Testis (tissue), 3 donors: ENCODE results near the gene SPINT1. TPM values are rescaled to one million over a fixed set of nuclear protein-coding genes. Genes with fewer than 3 reads are reported as not detected.

Experiments
- DNase-seq: peaks from one replicate; pipeline ENCODE4 v3.0.0-alpha.2; 2019
- H3K27ac ChIP-seq, 2 donors: fragments of 200-600 bp; sonication (generic); one replicate each; pipeline ENCODE4 v1.5.1; 2019
- H3K27me3 ChIP-seq: fragments of 200-600 bp; sonication (generic); one replicate; pipeline ENCODE4 v1.5.1; 2019
- H3K36me3 ChIP-seq: fragments of 200-600 bp; sonication (generic); one replicate; pipeline ENCODE4 v1.5.1; 2017; ENCODE audit warnings: low read depth; ENCODE audit errors: missing control alignments
- H3K4me1 ChIP-seq: fragments of 200-600 bp; sonication (generic); one replicate; pipeline ENCODE4 v1.5.1; 2019
- H3K4me3 ChIP-seq, 2 donors: fragments of 200-600 bp; sonication (generic); one replicate each; pipeline ENCODE4 v1.5.1; 2017 to 2019
- H3K9me3 ChIP-seq: fragments of 200-600 bp; sonication (generic); one replicate; pipeline ENCODE4 v1.5.1; 2017
- CTCF ChIP-seq, 3 experiments: fragments of 450-650 bp in 2 of 3; fragments of 200-600 bp in 1 of 3; sonication (generic) in 1 of 3; IDR thresholded peaks; one replicate each; pipeline ENCODE4 v1.5.1; 2016 to 2019; ENCODE audit warnings: antibody characterized with exemption in 3 of 3, mild to moderate bottlenecking in 2 of 3, moderate library complexity in 1 of 3
- POLR2A ChIP-seq: fragments of 450-650 bp; IDR thresholded peaks from one replicate; pipeline ENCODE4 v1.6.1; 2017; ENCODE audit warnings: antibody characterized with exemption, mild to moderate bottlenecking, moderate library complexity
- whole genome bisulfite sequencing, 2 donors: methylation state at CpG; one replicate each; pipeline ENCODE4 v1.1.5; 2018; 5-methylcytosine and 5-hydroxymethylcytosine counted together
- intact Hi-C: fragments of 100-400 bp; cut with DNase I; formaldehyde crosslinking; loops from one replicate; pipeline ENCODE4 v1.15.1; 2023; ENCODE audit warnings: low total_unique reads
- polyA plus RNA-seq: library from polyadenylated mRNA; stranded (reverse); fragments of 350-450 nt; fragmentation: Illumina TruSeq; extraction: RNeasy Lipid Tissue Mini Kit (QIAGEN cat#74804); gene quantifications from one replicate; pipeline ENCODE4 v1.2.3, GENCODE V29; 2014; ENCODE audit warnings: low read depth, low replicate concordance; ENCODE audit not compliant: insufficient read depth
- total RNA-seq, 2 donors: library from RNA; depleted of rRNA; stranded (reverse); fragments of >200 nt; gene quantifications; one replicate each; pipeline ENCODE4 v1.2.3, GENCODE V29; 2016

The SPINT1 gene
- total and polyA plus RNA-seq, 3 donors from 2014 or later = 7.2 to 10.5 (median 9.5) TPM

- Histone ChIP-seq H3K27ac (no peak overlapping the region), H3K9me3 (no peaks in the 10 kb centered on the region), H3K4me3 (no peak overlapping the region), H3K36me3 (no peaks in the 10 kb centered on the region), H3K4me1 (no peaks in the 10 kb centered on the region), H3K27me3 (no peaks in the 10 kb centered on the region)
- 58 to 74% methylated on average over 2 of the region's 2 CpGs for WGBS, 2 donors
- intact Hi-C loops = no loop called here
- no peak for DNase-seq
- TF ChIP-seq CTCF (IDR thresholded peaks at IDR 0.05) (no peak), POLR2A (no peak)
These were observed 33.8 kb downstream of the SPINT1 start for GRCh38 chr15:40877694-40878093.

- 88 to 89% methylated on average over 1 of the region's 1 CpG for WGBS, 2 donors
- Histone ChIP-seq H3K36me3 (no peaks in the 10 kb centered on the region), H3K27ac (no peak overlapping the region), H3K4me1 (no peaks in the 10 kb centered on the region), H3K27me3 (no peaks in the 10 kb centered on the region), H3K4me3 (no peak overlapping the region), H3K9me3 (no peaks in the 10 kb centered on the region)
- TF ChIP-seq POLR2A (no peak), CTCF (IDR thresholded peaks at IDR 0.05) (no peak)
- DNase-seq = no peak
- intact Hi-C loops = no loop called here
These were observed 34.9 kb downstream of the SPINT1 start for GRCh38 chr15:40878785-40879184.

GRCh38 chr15:40879609-40880008 lies 35.8 kb downstream of the SPINT1 start:
- Histone ChIP-seq H3K27ac (no peak overlapping the region), H3K4me1 (no peaks in the 10 kb centered on the region), H3K36me3 (no peaks in the 10 kb centered on the region), H3K4me3 (no peak overlapping the region), H3K27me3 (no peaks in the 10 kb centered on the region), H3K9me3 (no peaks in the 10 kb centered on the region)
- DNase-seq = no peak
- intact Hi-C loops = no loop called here
- no peak for TF ChIP-seq POLR2A
- no peak for TF ChIP-seq CTCF (IDR thresholded peaks at IDR 0.05)
- WGBS, 2 donors = 84 to 86% methylated on average over 6 of the region's 6 CpGs

DNA sequence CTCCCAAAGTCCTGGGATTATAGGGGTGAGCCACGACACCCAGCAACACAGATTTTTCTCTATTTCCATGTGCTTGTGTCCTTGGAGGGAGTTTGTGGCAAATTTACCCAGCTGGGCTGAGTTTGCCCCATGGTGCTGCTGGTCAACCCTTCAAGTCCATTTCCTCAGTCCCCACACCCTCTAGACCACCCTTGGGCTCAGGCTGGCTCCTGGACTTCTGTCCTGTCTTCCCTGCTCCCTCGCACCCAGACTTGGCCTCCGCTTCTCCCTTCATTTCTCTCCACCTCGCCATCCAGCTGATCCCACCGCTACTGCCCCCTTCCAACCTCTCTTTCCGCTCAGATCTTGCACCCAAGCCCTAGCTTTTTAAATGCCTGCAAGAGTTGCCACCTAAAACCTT lies 37.5 kb downstream of the SPINT1 start:
- no peaks in the 10 kb centered on the region for H3K27me3 ChIP-seq
- TF ChIP-seq CTCF (IDR thresholded peaks at IDR 0.05) = no peak
- no peak for TF ChIP-seq POLR2A
- no peak for DNase-seq
- no peak overlapping the region for H3K27ac ChIP-seq
- no peaks in the 10 kb centered on the region for H3K9me3 ChIP-seq
- 94% methylated on average over 6 of the region's 6 CpGs for WGBS, 2 donors
- H3K4me1 ChIP-seq = no peaks in the 10 kb centered on the region
- intact Hi-C loops = no loop called here
- H3K4me3 ChIP-seq = no peak overlapping the region
- no peaks in the 10 kb centered on the region for H3K36me3 ChIP-seq

- no peaks in the 10 kb centered on the region for H3K27me3 ChIP-seq
- no peaks in the 10 kb centered on the region for H3K36me3 ChIP-seq
- no peak for DNase-seq
- intact Hi-C loops = no loop called here
- 82 to 91% methylated on average over 1 of the region's 1 CpG for WGBS, 2 donors
- no peak overlapping the region for H3K27ac ChIP-seq
- H3K4me3 ChIP-seq = no peak overlapping the region
- no peaks in the 10 kb centered on the region for H3K4me1 ChIP-seq
- no peaks in the 10 kb centered on the region for H3K9me3 ChIP-seq
- TF ChIP-seq POLR2A (no peak), CTCF (IDR thresholded peaks at IDR 0.05) (no peak)
These were observed 42.7 kb downstream of the SPINT1 start for GRCh38 chr15:40886586-40886985.
